Upper lobe of right lung (tissue), 1 donor: ENCODE results near the gene KIF16B. TPM values are rescaled to one million over a fixed set of nuclear protein-coding genes. Genes with fewer than 3 reads are reported as not detected.

ENCODE experiments used
- ATAC-seq: fragments of 200-7000 bp; cut with Tn5 transposase; one replicate; pipeline ENCODE4 v1.9.1; 2020; ENCODE audit warnings: mild to moderate bottlenecking, moderate library complexity
- DNase-seq: peaks from one replicate; pipeline ENCODE4 v3.0.0-alpha.2; 2020
- H3K27ac ChIP-seq: fragments of 200-600 bp; one replicate; pipeline ENCODE4 v1.8.0; 2022
- H3K27me3 ChIP-seq: fragments of 200-600 bp; one replicate; pipeline ENCODE4 v1.8.0; 2022; ENCODE audit warnings: mild to moderate bottlenecking
- H3K36me3 ChIP-seq: fragments of 200-600 bp; one replicate; pipeline ENCODE4 v1.8.0; 2022
- H3K4me1 ChIP-seq: fragments of 200-600 bp; one replicate; pipeline ENCODE4 v1.8.0; 2022
- H3K4me3 ChIP-seq: fragments of 200-600 bp; one replicate; pipeline ENCODE4 v1.8.0; 2022; ENCODE audit warnings: mild to moderate bottlenecking
- H3K9me3 ChIP-seq: fragments of 200-600 bp; one replicate; pipeline ENCODE4 v1.8.0; 2022
- CTCF ChIP-seq: fragments of 200-600 bp; IDR thresholded peaks from one replicate; pipeline ENCODE4 v1.8.0; 2022; ENCODE audit warnings: antibody characterized with exemption
- intact Hi-C: fragments of 100-400 bp; cut with DNase I; formaldehyde crosslinking; loops from one replicate; pipeline ENCODE4 v1.11.0; 2022
- long read RNA-seq: library from polyadenylated mRNA; unstranded; transcript quantifications from one replicate; pipeline ENCODE4 v2.0.0, GENCODE V29; 2021
- total RNA-seq: library from RNA; stranded (reverse); fragmentation: NEBNext Ultra II Directional; extraction: Animal tissue kit (Norgen Biotek cat#: 25700); gene quantifications from one replicate; pipeline ENCODE4 v1.2.1, GENCODE V29; 2021
- donor health status: DM: no; HTN: yes; CAD: no; lungs with severe emphysema.

The KIF16B gene
- total RNA-seq = 21.6 TPM
- long read RNA-seq, full-length matches to known transcripts = 12 of 41 reads
- long read RNA-seq, partial matches to known transcripts = 18 of 41 reads
- long read RNA-seq, other reads (novel, unspliced or antisense) = 11 of 41 reads

GRCh38 chr20:16573001-16573965, at the start of gene KIF16B:
TSS of gene KIF16B (minus strand) at chr20:16573448. CDS start at chr20:16573275, 173 bp downstream.
- Histone ChIP-seq H3K4me1 (peaks cover 26% of the 10 kb centered on the region), H3K27me3 (no peaks in the 10 kb centered on the region), H3K4me3 (peak within 1 kb of the TSS; percentile 93), H3K9me3 (no peaks in the 10 kb centered on the region), H3K36me3 (no peaks in the 10 kb centered on the region), H3K27ac (peak within 1 kb of the TSS; percentile 73)
- peak; percentile 96 for DNase-seq
- intact Hi-C loops = no loop called here
- peak; percentile 98 for ATAC-seq
- TF ChIP-seq CTCF = peak; percentile 10

- Histone ChIP-seq H3K4me1 (no peaks in the 10 kb centered on the region), H3K36me3 (no peaks in the 10 kb centered on the region), H3K27ac (no peak overlapping the region), H3K27me3 (no peaks in the 10 kb centered on the region), H3K4me3 (no peak overlapping the region), H3K9me3 (no peaks in the 10 kb centered on the region)
- no peak for ATAC-seq
- intact Hi-C loops = no loop called here
- no peak for DNase-seq
- TF ChIP-seq CTCF = no peak
These were observed 49.3 kb upstream of the KIF16B start for GRCh38 chr20:16622501-16622900.

- H3K9me3 ChIP-seq = no peaks in the 10 kb centered on the region
These were observed 48.3 kb upstream of the KIF16B start for GRCh38 chr20:16621435-16622141.

GRCh38 chr20:16620961-16621360, 47.7 kb upstream of the KIF16B start:
- H3K9me3 ChIP-seq = no peaks in the 10 kb centered on the region
- H3K36me3 ChIP-seq = no peaks in the 10 kb centered on the region
- peaks cover 2% of the 10 kb centered on the region for H3K4me1 ChIP-seq
- no peak for ATAC-seq
- intact Hi-C loops = no loop called here
- no peak for TF ChIP-seq CTCF
- no peak overlapping the region for H3K27ac ChIP-seq
- H3K4me3 ChIP-seq = no peak overlapping the region
- DNase-seq = no peak
- H3K27me3 ChIP-seq = no peaks in the 10 kb centered on the region

More at GRCh38 chr20:16621435-16622141, 48.3 kb upstream of the KIF16B start:
- DNase-seq (no peak), ATAC-seq (no peak)
- H3K4me1 ChIP-seq = no peaks in the 10 kb centered on the region
- H3K27me3 ChIP-seq = no peaks in the 10 kb centered on the region
- no peaks in the 10 kb centered on the region for H3K36me3 ChIP-seq
- intact Hi-C loops = no loop called here
- no peak overlapping the region for H3K4me3 ChIP-seq
- no peak overlapping the region for H3K27ac ChIP-seq
- TF ChIP-seq CTCF = no peak

GRCh38 chr20:16619953-16620352, 46.7 kb upstream of the KIF16B start:
- H3K4me3 ChIP-seq = no peak overlapping the region
- no peak overlapping the region for H3K27ac ChIP-seq
- H3K27me3 ChIP-seq = no peaks in the 10 kb centered on the region
- no peak for DNase-seq
- TF ChIP-seq CTCF = no peak
- intact Hi-C loops = no loop called here
- no peak for ATAC-seq
- H3K9me3 ChIP-seq = no peaks in the 10 kb centered on the region
- no peaks in the 10 kb centered on the region for H3K36me3 ChIP-seq
- H3K4me1 ChIP-seq = peaks cover 2% of the 10 kb centered on the region
